Smooth muscle cell (in vitro differentiated cells): ENCODE data around the gene TMEM39A. TPM values are rescaled to one million over a fixed set of nuclear protein-coding genes. Genes with fewer than 3 reads are reported as not detected.

Experiments used
- DNase-seq: peaks from one replicate; lab custom pipeline; 2025; ENCODE audit not compliant: unreplicated experiment; lab: John Stamatoyannopoulos, UW
- H2AFZ ChIP-seq: fragments of 200-600 bp; sonication (generic); 2 replicates; pipeline ENCODE4 v1.6.0; 2016; ENCODE audit warnings: antibody characterized with exemption, low read depth, mild to moderate bottlenecking
- H3F3A ChIP-seq: fragments of 200-600 bp; sonication (generic); 2 replicates; pipeline ENCODE4 v1.6.0; 2017; ENCODE audit warnings: antibody characterized with exemption, low read depth
- H3K27ac ChIP-seq: fragments of 200-600 bp; sonication (generic); 2 replicates; pipeline ENCODE4 v1.5.1; 2016; ENCODE audit warnings: low read depth, mild to moderate bottlenecking
- H3K27me3 ChIP-seq: fragments of 200-600 bp; sonication (generic); 2 replicates; pipeline ENCODE4 v1.6.1; 2016; ENCODE audit warnings: low read depth, mild to moderate bottlenecking
- H3K36me3 ChIP-seq: fragments of 200-600 bp; sonication (generic); 2 replicates; pipeline ENCODE4 v1.5.1; 2016; ENCODE audit warnings: low read depth
- H3K4me1 ChIP-seq: fragments of 200-600 bp; sonication (generic); 2 replicates; pipeline ENCODE4 v1.5.1; 2016; ENCODE audit warnings: low read depth
- H3K4me2 ChIP-seq: fragments of 200-600 bp; sonication (generic); 2 replicates; pipeline ENCODE4 v1.6.0; 2016; ENCODE audit warnings: mild to moderate bottlenecking
- H3K4me3 ChIP-seq: fragments of 200-600 bp; sonication (generic); 2 replicates; pipeline ENCODE4 v1.5.1; 2016; ENCODE audit warnings: mild to moderate bottlenecking
- H3K79me2 ChIP-seq: fragments of 200-600 bp; sonication (generic); 2 replicates; pipeline ENCODE4 v1.6.0; 2016; ENCODE audit warnings: low read depth, mild to moderate bottlenecking
- H3K9ac ChIP-seq: fragments of 200-600 bp; sonication (generic); 2 replicates; pipeline ENCODE4 v1.6.0; 2016; ENCODE audit warnings: low read depth
- H3K9me3 ChIP-seq: fragments of 200-600 bp; sonication (generic); replicated peaks from 2 replicates; pipeline ENCODE4 v1.5.1; 2016; ENCODE audit warnings: low read depth
- H4K20me1 ChIP-seq: fragments of 200-600 bp; sonication (generic); 2 replicates; pipeline ENCODE4 v1.6.0; 2016; ENCODE audit warnings: low read depth
- WGBS: methylation state at CpG from one replicate; pipeline ENCODE4 v1.1.7; 2016; ENCODE audit warnings: low lambda C conversion rate; 5-methylcytosine and 5-hydroxymethylcytosine counted together
- polyA plus RNA-seq: library from polyadenylated mRNA; unstranded; fragments of >200 nt; fragmentation: Nextera tagmentation; extraction: Ambion mirVana; gene quantifications from 2 replicates; pipeline ENCODE4 v1.2.1, GENCODE V29; 2016
- total RNA-seq: library from RNA; depleted of rRNA; stranded (reverse); fragments of >200 nt; gene quantifications from 2 replicates; pipeline ENCODE4 v1.2.3, GENCODE V29; 2014
- TF ChIP-seq, protein P1 (sequence below): fragments of 200-600 bp; sonication (generic); IDR thresholded peaks from 2 replicates; pipeline ENCODE4 v1.5.1; 2017; ENCODE audit warnings: borderline replicate concordance, mild to moderate bottlenecking, antibody characterized with exemption; ENCODE audit not compliant: insufficient read depth, poor library complexity, severe bottlenecking

TMEM39A gene
- total and polyA plus RNA-seq, 2 experiments from 2014 or later = 64.6 to 79.2 TPM

DNA sequence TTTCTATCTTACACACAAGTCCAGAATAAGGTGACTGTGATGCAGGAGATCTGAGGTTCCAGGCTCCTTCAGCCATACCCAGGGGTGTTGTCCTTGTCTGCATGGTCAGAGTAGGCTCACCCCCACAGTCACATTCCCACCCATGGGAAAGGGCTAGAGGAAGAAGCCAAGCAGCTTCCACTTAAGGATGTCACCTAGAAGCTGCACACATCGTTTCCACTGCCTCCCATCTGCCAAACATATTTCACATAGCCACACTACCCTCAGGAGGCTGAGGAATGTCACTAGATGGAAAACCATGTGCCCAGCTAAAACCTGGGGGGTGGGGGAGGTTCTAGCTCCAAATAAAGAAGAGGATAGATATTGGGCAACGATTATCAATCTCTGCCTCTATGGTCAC, 58.1 kb downstream of the TMEM39A start:
- WGBS = 92% methylated on average over 2 of the region's 2 CpGs
- TF ChIP-seq, protein P1, sequence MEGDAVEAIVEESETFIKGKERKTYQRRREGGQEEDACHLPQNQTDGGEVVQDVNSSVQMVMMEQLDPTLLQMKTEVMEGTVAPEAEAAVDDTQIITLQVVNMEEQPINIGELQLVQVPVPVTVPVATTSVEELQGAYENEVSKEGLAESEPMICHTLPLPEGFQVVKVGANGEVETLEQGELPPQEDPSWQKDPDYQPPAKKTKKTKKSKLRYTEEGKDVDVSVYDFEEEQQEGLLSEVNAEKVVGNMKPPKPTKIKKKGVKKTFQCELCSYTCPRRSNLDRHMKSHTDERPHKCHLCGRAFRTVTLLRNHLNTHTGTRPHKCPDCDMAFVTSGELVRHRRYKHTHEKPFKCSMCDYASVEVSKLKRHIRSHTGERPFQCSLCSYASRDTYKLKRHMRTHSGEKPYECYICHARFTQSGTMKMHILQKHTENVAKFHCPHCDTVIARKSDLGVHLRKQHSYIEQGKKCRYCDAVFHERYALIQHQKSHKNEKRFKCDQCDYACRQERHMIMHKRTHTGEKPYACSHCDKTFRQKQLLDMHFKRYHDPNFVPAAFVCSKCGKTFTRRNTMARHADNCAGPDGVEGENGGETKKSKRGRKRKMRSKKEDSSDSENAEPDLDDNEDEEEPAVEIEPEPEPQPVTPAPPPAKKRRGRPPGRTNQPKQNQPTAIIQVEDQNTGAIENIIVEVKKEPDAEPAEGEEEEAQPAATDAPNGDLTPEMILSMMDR = no peak
- H3K4me3 ChIP-seq = no peak overlapping the region

DNA sequence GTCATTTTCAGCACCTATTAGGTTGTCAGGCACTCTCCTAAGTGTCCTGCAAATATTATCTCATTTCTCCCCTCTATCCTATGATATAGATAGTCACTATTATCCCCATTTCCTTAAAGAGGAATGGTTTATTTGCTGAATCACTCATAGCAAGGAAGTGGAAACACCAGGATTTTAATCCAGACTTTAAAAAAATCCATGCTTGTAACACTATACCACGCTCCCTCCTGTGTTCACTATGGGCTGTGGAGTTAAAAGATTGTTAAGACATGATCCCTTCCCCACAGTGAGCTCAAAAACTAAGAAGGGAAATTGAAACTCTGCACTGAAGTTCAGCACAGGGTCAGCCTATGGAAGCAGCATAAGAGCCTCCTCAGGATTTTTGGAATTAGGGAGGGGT, 60.2 kb downstream of the TMEM39A start:
- no peaks in the 10 kb centered on the region for H3K79me2 ChIP-seq
- no peak overlapping the region for H3K9ac ChIP-seq
- no peak overlapping the region for H2AFZ ChIP-seq
- no peaks in the 10 kb centered on the region for H3K9me3 ChIP-seq
- no peak overlapping the region for H3K4me2 ChIP-seq
- H3F3A ChIP-seq = no peaks in the 10 kb centered on the region
- no peaks in the 10 kb centered on the region for H3K27me3 ChIP-seq
- H3K4me1 ChIP-seq = no peaks in the 10 kb centered on the region
- peaks cover 15% of the 10 kb centered on the region for H3K36me3 ChIP-seq
- TF ChIP-seq, protein P1 = no peak
- H4K20me1 ChIP-seq = no peaks in the 10 kb centered on the region
- DNase-seq = no peak
- 18% methylated on average over 1 of the region's 1 CpG for WGBS
- H3K27ac ChIP-seq = no peak overlapping the region
- H3K4me3 ChIP-seq = no peak overlapping the region

More for the DNA sequence above, 58.1 kb downstream of the TMEM39A start:
- no peak overlapping the region for H3K9ac ChIP-seq
- H3F3A ChIP-seq = no peaks in the 10 kb centered on the region
- H3K4me1 ChIP-seq = no peaks in the 10 kb centered on the region
- H3K9me3 ChIP-seq = no peaks in the 10 kb centered on the region
- no peak overlapping the region for H2AFZ ChIP-seq
- no peaks in the 10 kb centered on the region for H3K27me3 ChIP-seq
- H3K79me2 ChIP-seq = no peaks in the 10 kb centered on the region
- DNase-seq = no peak
- H3K36me3 ChIP-seq = peaks cover 12% of the 10 kb centered on the region
- H3K4me2 ChIP-seq = no peak overlapping the region
- no peak overlapping the region for H3K27ac ChIP-seq
- H4K20me1 ChIP-seq = no peaks in the 10 kb centered on the region

DNA sequence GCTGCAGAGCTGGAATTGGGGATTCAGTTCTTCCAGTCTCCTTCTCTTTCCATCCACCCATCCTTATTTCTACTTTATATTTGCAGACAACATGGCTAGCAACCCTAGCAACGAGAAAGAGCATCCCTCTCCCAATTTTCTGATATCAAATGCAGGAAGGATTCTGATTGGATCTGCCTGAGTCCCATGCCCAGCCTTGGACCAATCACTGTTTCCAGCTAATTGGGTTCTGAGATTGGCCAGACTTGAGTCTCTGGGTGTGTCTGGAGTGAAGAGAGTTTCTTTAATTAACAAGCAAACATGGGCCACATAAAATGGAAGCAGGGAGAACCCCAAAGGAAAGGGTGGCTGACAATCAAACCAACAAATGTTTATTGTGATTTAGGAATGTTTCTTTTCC, 60.6 kb downstream of the TMEM39A start:
- Histone ChIP-seq H3K36me3 (peaks cover 15% of the 10 kb centered on the region), H2AFZ (no peak overlapping the region), H3K27ac (no peak overlapping the region)

More for the DNA sequence above, 60.6 kb downstream of the TMEM39A start:
- no peaks in the 10 kb centered on the region for H3F3A ChIP-seq
- no peaks in the 10 kb centered on the region for H3K4me1 ChIP-seq
- no peak for DNase-seq
- no peaks in the 10 kb centered on the region for H3K79me2 ChIP-seq
- no peaks in the 10 kb centered on the region for H4K20me1 ChIP-seq
- H3K4me3 ChIP-seq = no peak overlapping the region
- no peak overlapping the region for H3K9ac ChIP-seq
- no peaks in the 10 kb centered on the region for H3K27me3 ChIP-seq
- H3K9me3 ChIP-seq = no peaks in the 10 kb centered on the region
- H3K4me2 ChIP-seq = no peak overlapping the region
- TF ChIP-seq, protein P1 = no peak
- WGBS = 93% methylated on average over 1 of the region's 1 CpG
